ENCODE data around the gene C2CD4C. TPM values are rescaled to one million over a fixed set of nuclear protein-coding genes. Genes with fewer than 3 reads are reported as not detected.

C2CD4C gene
- total RNA-seq, 1 experiment from 2014 or later = 9.8 TPM

DNA sequence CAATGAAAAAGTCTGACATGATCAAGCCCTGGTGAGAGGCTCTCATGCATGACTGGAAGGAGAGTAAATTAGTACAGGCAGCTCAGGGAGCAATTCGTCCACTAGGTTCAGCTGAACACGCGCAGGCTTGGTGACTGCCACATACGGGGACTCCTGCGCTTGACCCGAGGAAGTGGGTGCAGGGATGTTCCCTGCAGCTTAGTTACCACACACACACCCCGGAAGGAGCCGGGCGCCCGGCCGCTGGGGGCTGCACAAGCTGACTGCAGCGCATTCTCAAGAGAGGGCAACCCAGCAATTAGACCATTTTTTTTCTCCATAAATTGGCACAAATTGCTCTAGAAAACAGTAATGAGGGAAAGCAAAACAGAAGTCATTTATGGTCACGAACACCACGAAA is 41.4 kb downstream of the C2CD4C start:
- TF ChIP-seq, protein P1, sequence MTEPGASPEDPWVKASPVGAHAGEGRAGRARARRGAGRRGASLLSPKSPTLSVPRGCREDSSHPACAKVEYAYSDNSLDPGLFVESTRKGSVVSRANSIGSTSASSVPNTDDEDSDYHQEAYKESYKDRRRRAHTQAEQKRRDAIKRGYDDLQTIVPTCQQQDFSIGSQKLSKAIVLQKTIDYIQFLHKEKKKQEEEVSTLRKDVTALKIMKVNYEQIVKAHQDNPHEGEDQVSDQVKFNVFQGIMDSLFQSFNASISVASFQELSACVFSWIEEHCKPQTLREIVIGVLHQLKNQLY (CRISPR knock-in tag; IDR thresholded peaks at IDR 0.05) = no peak
- TF ChIP-seq, protein P2, sequence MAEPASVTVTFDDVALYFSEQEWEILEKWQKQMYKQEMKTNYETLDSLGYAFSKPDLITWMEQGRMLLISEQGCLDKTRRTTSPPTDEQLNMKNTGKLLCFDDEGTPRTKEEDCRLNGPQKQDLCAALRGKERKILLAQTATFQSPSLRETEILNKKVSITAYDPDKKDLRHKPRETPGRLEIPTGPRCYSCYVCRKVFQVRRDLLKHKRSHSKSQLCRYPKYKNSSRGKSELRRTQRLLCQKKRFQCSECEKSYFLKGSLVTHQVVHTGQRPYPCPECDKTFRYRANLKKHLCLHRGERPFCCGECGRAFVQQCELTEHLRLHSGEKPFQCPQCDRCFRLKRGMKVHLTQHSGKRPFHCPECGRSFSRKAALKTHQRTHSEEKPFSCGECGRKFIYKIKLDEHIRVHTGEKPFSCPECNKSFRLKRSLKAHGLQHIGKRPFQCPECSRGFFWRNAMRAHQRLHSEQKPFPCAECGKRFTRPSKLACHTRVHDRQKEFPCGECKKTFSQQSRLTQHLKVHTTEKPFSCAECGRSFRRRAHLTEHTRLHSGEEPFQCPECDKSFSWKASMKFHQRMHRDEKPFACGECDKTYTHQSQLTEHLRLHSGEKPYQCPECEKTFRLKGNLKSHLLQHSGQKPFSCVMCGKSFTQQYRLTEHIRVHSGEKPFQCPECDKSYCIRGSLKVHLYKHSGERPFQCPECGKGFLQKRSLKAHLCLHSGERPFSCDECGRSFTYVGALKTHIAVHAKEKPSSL (CRISPR knock-in tag; conservative IDR thresholded peaks at IDR 0.05) = no peak
- TF ChIP-seq ZNF317 (CRISPR knock-in tag; IDR thresholded peaks at IDR 0.05; ENCODE audit: borderline replicate concordance, low read depth) (no peak), PRDM15 (CRISPR knock-in tag; IDR thresholded peaks at IDR 0.05) (no peak), GRHL2 (CRISPR knock-in tag; IDR thresholded peaks at IDR 0.05; ENCODE audit: insufficient replicate concordance, severe bottlenecking) (no peak), ATF1 (CRISPR knock-in tag; IDR thresholded peaks at IDR 0.05) (no peak)
- TF ChIP-seq, protein P3, sequence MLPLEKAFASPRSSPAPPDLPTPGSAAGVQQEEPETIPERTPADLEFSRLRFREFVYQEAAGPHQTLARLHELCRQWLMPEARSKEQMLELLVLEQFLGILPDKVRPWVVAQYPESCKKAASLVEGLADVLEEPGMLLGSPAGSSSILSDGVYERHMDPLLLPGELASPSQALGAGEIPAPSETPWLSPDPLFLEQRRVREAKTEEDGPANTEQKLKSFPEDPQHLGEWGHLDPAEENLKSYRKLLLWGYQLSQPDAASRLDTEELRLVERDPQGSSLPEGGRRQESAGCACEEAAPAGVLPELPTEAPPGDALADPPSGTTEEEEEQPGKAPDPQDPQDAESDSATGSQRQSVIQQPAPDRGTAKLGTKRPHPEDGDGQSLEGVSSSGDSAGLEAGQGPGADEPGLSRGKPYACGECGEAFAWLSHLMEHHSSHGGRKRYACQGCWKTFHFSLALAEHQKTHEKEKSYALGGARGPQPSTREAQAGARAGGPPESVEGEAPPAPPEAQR (CRISPR knock-in tag; IDR thresholded peaks at IDR 0.05) = no peak
- TF ChIP-seq, protein P4, sequence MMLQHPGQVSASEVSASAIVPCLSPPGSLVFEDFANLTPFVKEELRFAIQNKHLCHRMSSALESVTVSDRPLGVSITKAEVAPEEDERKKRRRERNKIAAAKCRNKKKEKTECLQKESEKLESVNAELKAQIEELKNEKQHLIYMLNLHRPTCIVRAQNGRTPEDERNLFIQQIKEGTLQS (CRISPR knock-in tag; conservative IDR thresholded peaks at IDR 0.05) = no peak
- TF ChIP-seq, protein P5, sequence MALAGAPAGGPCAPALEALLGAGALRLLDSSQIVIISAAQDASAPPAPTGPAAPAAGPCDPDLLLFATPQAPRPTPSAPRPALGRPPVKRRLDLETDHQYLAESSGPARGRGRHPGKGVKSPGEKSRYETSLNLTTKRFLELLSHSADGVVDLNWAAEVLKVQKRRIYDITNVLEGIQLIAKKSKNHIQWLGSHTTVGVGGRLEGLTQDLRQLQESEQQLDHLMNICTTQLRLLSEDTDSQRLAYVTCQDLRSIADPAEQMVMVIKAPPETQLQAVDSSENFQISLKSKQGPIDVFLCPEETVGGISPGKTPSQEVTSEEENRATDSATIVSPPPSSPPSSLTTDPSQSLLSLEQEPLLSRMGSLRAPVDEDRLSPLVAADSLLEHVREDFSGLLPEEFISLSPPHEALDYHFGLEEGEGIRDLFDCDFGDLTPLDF (CRISPR knock-in tag; IDR thresholded peaks at IDR 0.05) = no peak
- TF ChIP-seq, protein P6, sequence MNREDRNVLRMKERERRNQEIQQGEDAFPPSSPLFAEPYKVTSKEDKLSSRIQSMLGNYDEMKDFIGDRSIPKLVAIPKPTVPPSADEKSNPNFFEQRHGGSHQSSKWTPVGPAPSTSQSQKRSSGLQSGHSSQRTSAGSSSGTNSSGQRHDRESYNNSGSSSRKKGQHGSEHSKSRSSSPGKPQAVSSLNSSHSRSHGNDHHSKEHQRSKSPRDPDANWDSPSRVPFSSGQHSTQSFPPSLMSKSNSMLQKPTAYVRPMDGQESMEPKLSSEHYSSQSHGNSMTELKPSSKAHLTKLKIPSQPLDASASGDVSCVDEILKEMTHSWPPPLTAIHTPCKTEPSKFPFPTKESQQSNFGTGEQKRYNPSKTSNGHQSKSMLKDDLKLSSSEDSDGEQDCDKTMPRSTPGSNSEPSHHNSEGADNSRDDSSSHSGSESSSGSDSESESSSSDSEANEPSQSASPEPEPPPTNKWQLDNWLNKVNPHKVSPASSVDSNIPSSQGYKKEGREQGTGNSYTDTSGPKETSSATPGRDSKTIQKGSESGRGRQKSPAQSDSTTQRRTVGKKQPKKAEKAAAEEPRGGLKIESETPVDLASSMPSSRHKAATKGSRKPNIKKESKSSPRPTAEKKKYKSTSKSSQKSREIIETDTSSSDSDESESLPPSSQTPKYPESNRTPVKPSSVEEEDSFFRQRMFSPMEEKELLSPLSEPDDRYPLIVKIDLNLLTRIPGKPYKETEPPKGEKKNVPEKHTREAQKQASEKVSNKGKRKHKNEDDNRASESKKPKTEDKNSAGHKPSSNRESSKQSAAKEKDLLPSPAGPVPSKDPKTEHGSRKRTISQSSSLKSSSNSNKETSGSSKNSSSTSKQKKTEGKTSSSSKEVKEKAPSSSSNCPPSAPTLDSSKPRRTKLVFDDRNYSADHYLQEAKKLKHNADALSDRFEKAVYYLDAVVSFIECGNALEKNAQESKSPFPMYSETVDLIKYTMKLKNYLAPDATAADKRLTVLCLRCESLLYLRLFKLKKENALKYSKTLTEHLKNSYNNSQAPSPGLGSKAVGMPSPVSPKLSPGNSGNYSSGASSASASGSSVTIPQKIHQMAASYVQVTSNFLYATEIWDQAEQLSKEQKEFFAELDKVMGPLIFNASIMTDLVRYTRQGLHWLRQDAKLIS (CRISPR knock-in tag; IDR thresholded peaks at IDR 0.05; ENCODE audit: borderline replicate concordance) = no peak
- no peaks in the 10 kb centered on the region; the same call in 1 of the 2 replicates for H3K27me3 Mint-ChIP-seq (ENCODE audit: low read depth)
- H3K4me1 Mint-ChIP-seq = no peaks in the 10 kb centered on the region
- ATAC-seq = no peak
- no peak overlapping the region for H3K4me3 Mint-ChIP-seq
- DNase-seq (ENCODE audit: low spot score) = no peak
- no peaks in the 10 kb centered on the region for H3K36me3 Mint-ChIP-seq
- ChIA-PET CTCF (interaction anchor here (1.2 to 2.1 kb wide), 3 partner anchors 17 to 128 kb away, joined by 3 to 6 read pairs (median 3); no protein-coding TSS in a partner anchor), POLR2A (no interaction called here)
- peaks cover 3% of the 10 kb centered on the region; the same call in 1 of the 2 replicates for H3K9me3 Mint-ChIP-seq
- no peak overlapping the region for H3K27ac Mint-ChIP-seq

Data from WTC11 (cell line).